T-cell (primary cell): ENCODE data around the gene GFER. TPM values are rescaled to one million over a fixed set of nuclear protein-coding genes. Genes with fewer than 3 reads are reported as not detected.
"Not testable (repeated sequence)": the region's sequence is repeated elsewhere in the genome, so short reads cannot be mapped to it uniquely, and the experiment has no call there.

Experiments
- ATAC-seq, 4 experiments: fragments of 200-7000 bp in 3 of 4; fragments of 150-1000 bp in 1 of 4; cut with Tn5 transposase; replicated peaks in 1 of 4; 1 replicate in 3 of 4; 2 replicates in 1 of 4; pipeline ENCODE4 v1.10.0; 2021; ENCODE audit warnings: moderate library complexity in 3 of 4, mild to moderate bottlenecking in 2 of 4, moderate number of reproducible peaks in 1 of 4
- CTCF ChIA-PET, 2 donors: fragments of 300-600 bp; sonication (Branson Sonifier 250); formaldehyde crosslinking; loops; one replicate each; lab custom pipeline; 2022; ENCODE audit warnings: antibody characterized with exemption in 2 of 2; lab: Charles Lee
- POLR2A ChIA-PET, 2 donors: fragments of 300-600 bp; sonication (Branson Sonifier 250); formaldehyde crosslinking; loops; one replicate each; lab custom pipeline; 2022; ENCODE audit warnings: antibody characterized with exemption in 2 of 2; lab: Charles Lee
- DNase-seq, 35 experiments: peaks; one replicate each; pipeline versions ENCODE4 v3.0.0 to v3.0.0-alpha.2; 2013 to 2023
- H3K27ac ChIP-seq: one replicate; pipeline ENCODE4 v1.5.1; 2013; ENCODE audit warnings: low read length
- H3K27me3 ChIP-seq, 2 experiments: replicated peaks in 1 of 2; 1 replicate in 1 of 2; 2 replicates in 1 of 2; pipeline versions ENCODE4 v1.6.1 to v1.7.0; 2013; ENCODE audit warnings: low read length in 1 of 2, mixed read lengths in 1 of 2; ENCODE audit not compliant: control insufficient read depth in 2 of 2, insufficient read depth in 2 of 2; ENCODE audit errors: extremely low read depth in 1 of 2
- H3K36me3 ChIP-seq, 2 donors: 1 replicate in 1 of 2; 2 replicates in 1 of 2; pipeline versions ENCODE4 v1.6.1 to v1.7.0; 2013; ENCODE audit warnings: low read length in 1 of 2; ENCODE audit not compliant: control insufficient read depth in 2 of 2, insufficient read depth in 1 of 2; ENCODE audit errors: extremely low read depth in 1 of 2
- H3K4me1 ChIP-seq, 2 experiments: 1 replicate in 1 of 2; 2 replicates in 1 of 2; pipeline versions ENCODE4 v1.6.1 to v1.7.0; 2013; ENCODE audit warnings: low read length in 2 of 2, mixed read lengths in 1 of 2; ENCODE audit not compliant: insufficient read depth in 2 of 2, control insufficient read depth in 1 of 2; ENCODE audit errors: extremely low read depth in 1 of 2
- H3K4me3 ChIP-seq, 2 donors: 1 replicate in 1 of 2; 2 replicates in 1 of 2; pipeline versions ENCODE4 v1.5.1 to v1.7.0; 2013; ENCODE audit warnings: mild to moderate bottlenecking in 2 of 2, low read length in 1 of 2, moderate library complexity in 1 of 2; ENCODE audit not compliant: control insufficient read depth in 1 of 2; ENCODE audit errors: extremely low read depth in 1 of 2
- H3K9me3 ChIP-seq: 2 replicates; pipeline ENCODE4 v1.7.0; 2013
- H3K27ac Mint-ChIP-seq, 2 donors: one replicate each; pipeline ENCODE4 v1.8.0; 2020 to 2021; ENCODE audit warnings: mild to moderate bottlenecking in 2 of 2, mixed read lengths in 2 of 2
- H3K27me3 Mint-ChIP-seq, 2 donors: one replicate each; pipeline ENCODE4 v1.8.0; 2021 to 2022; ENCODE audit warnings: mixed read lengths in 2 of 2
- H3K36me3 Mint-ChIP-seq: one replicate; pipeline ENCODE4 v1.8.0; 2021; ENCODE audit warnings: mixed read lengths
- H3K4me1 Mint-ChIP-seq, 3 donors: one replicate each; pipeline ENCODE4 v1.8.0; 2020 to 2022; ENCODE audit warnings: mixed read lengths in 3 of 3, mild to moderate bottlenecking in 1 of 3
- H3K4me3 Mint-ChIP-seq, 3 donors: one replicate each; pipeline ENCODE4 v1.8.0; 2020 to 2022; ENCODE audit warnings: mild to moderate bottlenecking in 3 of 3, mixed read lengths in 3 of 3, moderate library complexity in 3 of 3
- H3K9me3 Mint-ChIP-seq, 3 donors: one replicate each; pipeline ENCODE4 v1.8.0; 2020 to 2022; ENCODE audit warnings: mixed read lengths in 3 of 3
- WGBS: methylation state at CpG from one replicate; pipeline ENCODE4 v1.1.5; 2013; ENCODE audit warnings: missing lambda C conversion rate; ENCODE audit not compliant: insufficient coverage; 5-methylcytosine and 5-hydroxymethylcytosine counted together
- total RNA-seq, 35 experiments: library from RNA in 6 of 35; stranded (reverse) in 6 of 35; fragments of 120-200 nt in 1 of 35; gene quantifications; one replicate each; pipeline versions ENCODE4 v1.2.1 to v1.2.4 and lab custom pipeline; 2013 to 2026

Gene GFER
- total RNA-seq, 5 donors from 2014 or later (not counting 1 experiment from before 2014, with no cell fraction given), result 16.1 to 31.9 (median 22.0) TPM

DNA sequence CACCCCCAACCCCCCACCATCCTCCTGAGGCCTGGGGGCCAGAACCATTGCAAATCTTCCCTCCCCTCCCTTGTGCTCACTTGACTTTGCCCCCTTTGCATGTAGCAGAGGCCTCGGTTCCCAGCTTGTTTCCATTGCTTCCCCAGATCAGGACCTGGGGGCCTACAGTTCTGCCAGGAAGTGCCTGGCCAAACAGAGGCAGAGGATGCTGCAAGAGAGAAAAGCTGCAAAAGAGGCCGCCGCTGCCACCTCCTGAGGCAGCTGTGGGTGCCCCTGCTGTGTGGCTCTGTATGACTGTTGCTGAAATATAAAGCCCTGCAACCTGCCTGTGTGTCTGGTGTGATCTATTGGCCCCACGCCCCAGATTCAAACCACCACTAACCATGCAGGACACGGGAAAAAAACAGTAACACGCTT, 22.3 kb upstream of the GFER start:
- peaks cover 12 to 65% of the 10 kb centered on the region in 2 experiments for H3K4me1 ChIP-seq
- CTCF ChIA-PET, result no interaction called here
- no peaks in the 10 kb centered on the region for H3K9me3 ChIP-seq
- H3K27me3 ChIP-seq, result peaks cover 0 to 4% of the 10 kb centered on the region in 2 experiments
- peaks cover 21% of the 10 kb centered on the region for H3K36me3 Mint-ChIP-seq
- POLR2A ChIA-PET, result no interaction called here
- no peak for ATAC-seq
- DNase-seq, result peak in 1 of 35 experiments; percentile 33
- H3K36me3 ChIP-seq, result peaks cover 7 to 26% of the 10 kb centered on the region in 2 donors
- H3K27ac ChIP-seq, result peak overlapping the region; percentile 47
- peak overlapping the region; percentile 78 to 80 for H3K27ac Mint-ChIP-seq
- no peaks in the 10 kb centered on the region for H3K27me3 Mint-ChIP-seq
- no peak overlapping the region for H3K4me3 ChIP-seq
- H3K4me3 Mint-ChIP-seq, result peak overlapping the region; percentile 39 to 91 (median 58)
- no peaks in the 10 kb centered on the region for H3K9me3 Mint-ChIP-seq
- 29% methylated on average over 3 of the region's 6 CpGs for WGBS
- peaks cover 37 to 53% (median 49%) of the 10 kb centered on the region in 3 donors for H3K4me1 Mint-ChIP-seq

- H3K27me3 ChIP-seq, ATAC-seq, H3K27me3 Mint-ChIP-seq, POLR2A ChIA-PET, H3K9me3 ChIP-seq, H3K4me3 ChIP-seq, CTCF ChIA-PET, DNase-seq, H3K9me3 Mint-ChIP-seq: not testable (repeated sequence)
- peak overlapping the region; percentile 91 to 93 (median 91) for H3K4me3 Mint-ChIP-seq
- Histone ChIP-seq H3K4me1 (peaks cover 12 to 65% of the 10 kb centered on the region in 2 experiments), H3K27ac (peak overlapping the region; percentile 38), H3K36me3 (peaks cover 7 to 26% of the 10 kb centered on the region in 2 donors)
- H3K27ac Mint-ChIP-seq, result peak overlapping the region; percentile 88 to 91
- peaks cover 37 to 53% (median 49%) of the 10 kb centered on the region in 3 donors for H3K4me1 Mint-ChIP-seq
- peaks cover 21% of the 10 kb centered on the region for H3K36me3 Mint-ChIP-seq
- 55% methylated on average over 23 of the region's 37 CpGs for whole genome bisulfite sequencing
These were observed 21.5 kb upstream of the GFER start for GRCh38 chr16:1962161-1963153.

- ATAC-seq, result peak in 3 of 4 experiments; percentile 0 to 27 (median 24)
- ChIA-PET CTCF (interaction anchor here in 1 of 2 donors (0.7 to 1.0 kb wide), 2 partner anchors 28 to 176 kb away, joined by 3 to 6 read pairs; no protein-coding TSS in a partner anchor), POLR2A (interaction anchor here (0.7 to 1.4 kb wide), 10 partner anchors 21 to 550 kb away, joined by 3 to 12 read pairs (median 4); partner anchors contain the start of genes ATP6V0C (in 1 of the 2), MSRB1 (in 1 of the 2), NUBP2 (in 1 of the 2) and PKD1 (in 1 of the 2))
- peak in 13 of 35 experiments; percentile 24 to 58 (median 33) for DNase-seq
- H3K9me3 Mint-ChIP-seq, result no peaks in the 10 kb centered on the region
- H3K36me3 ChIP-seq, result peaks cover 7 to 26% of the 10 kb centered on the region in 2 donors
- H3K4me3 ChIP-seq, result peak overlapping the region; percentile 83 to 95
- H3K27me3 ChIP-seq, result no peaks in the 10 kb centered on the region
- no peaks in the 10 kb centered on the region for H3K9me3 ChIP-seq
- peaks cover 12 to 61% of the 10 kb centered on the region in 2 experiments for H3K4me1 ChIP-seq
- H3K36me3 Mint-ChIP-seq, result peaks cover 21% of the 10 kb centered on the region
- H3K4me3 Mint-ChIP-seq, result peak overlapping the region; percentile 91 to 93 (median 91)
- 10% methylated on average over 27 of the region's 44 CpGs for WGBS
- H3K4me1 Mint-ChIP-seq, result peaks cover 37 to 53% (median 49%) of the 10 kb centered on the region in 3 donors
- H3K27me3 Mint-ChIP-seq, result no peaks in the 10 kb centered on the region
- peak overlapping the region; percentile 97 for H3K27ac ChIP-seq
- peak overlapping the region; percentile 88 to 91 for H3K27ac Mint-ChIP-seq
These were observed 20.0 kb upstream of the GFER start for GRCh38 chr16:1963806-1964505.

DNA sequence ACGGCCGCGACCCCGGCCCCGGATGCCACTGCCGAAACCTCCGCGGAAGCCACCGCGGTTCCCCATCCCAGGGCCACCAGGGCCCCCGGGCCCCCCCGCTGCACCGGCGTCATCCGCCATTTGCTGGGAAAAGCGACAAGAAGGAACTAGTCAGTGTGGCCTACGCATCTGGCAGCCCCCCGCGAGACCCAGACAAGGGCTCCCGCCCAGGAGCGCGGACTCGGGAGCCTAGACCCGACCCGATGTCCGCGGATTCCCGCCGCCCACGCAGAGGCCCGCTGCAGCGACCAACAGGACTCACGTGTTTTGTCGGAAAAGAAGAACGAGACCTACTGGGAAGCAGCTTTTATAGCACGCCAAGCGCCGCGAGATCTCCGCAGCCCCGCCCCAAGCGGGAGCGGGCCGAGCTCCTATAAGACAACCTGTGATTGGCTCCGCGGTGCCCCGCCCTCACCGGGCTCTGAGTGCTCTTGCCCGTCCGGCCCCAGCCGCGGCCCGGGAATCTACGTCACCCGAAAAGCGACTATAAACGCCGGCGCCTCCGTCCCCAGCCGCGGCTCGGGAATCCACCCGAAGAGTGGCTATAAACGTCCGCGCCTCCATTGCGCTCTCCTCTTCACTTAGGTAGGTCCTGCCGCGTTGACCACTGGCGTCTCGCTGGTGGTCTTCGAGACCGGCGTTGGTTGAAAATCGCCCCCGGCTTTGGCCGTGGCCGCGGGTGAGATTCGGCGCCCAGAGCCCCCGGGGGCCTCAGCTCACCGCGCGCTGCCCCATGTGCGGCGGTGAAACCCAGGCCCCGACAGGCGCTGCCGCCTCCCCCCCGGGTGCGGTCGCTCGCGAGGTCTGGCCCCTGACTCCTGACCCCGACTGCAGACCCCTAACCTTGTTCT, 19.2 kb upstream of the GFER start, which contains the start of gene RPS2:
RPS2 (minus strand) TSS at position 321 of the 890 bp plus-strand sequence; CDS start at position 120, 201 bp downstream.
- DNase-seq (peak; percentile 93 to 100 (median 98)), ATAC-seq (peak; percentile 86 to 89 (median 88))
- peaks cover 37 to 49% (median 45%) of the 10 kb centered on the region in 3 donors for H3K4me1 Mint-ChIP-seq
- no peaks in the 10 kb centered on the region for H3K9me3 ChIP-seq
- ChIA-PET POLR2A (interaction anchor here (0.5 to 1.4 kb wide), 14 partner anchors 20 to 1319 kb away, joined by 3 to 12 read pairs (median 4); partner anchors contain the start of genes ATP6V0C (in 1 of the 2), MSRB1 (in 1 of the 2), NUBP2 (in 1 of the 2) and PKD1 (in 1 of the 2)), CTCF (interaction anchor here in 1 of 2 donors (0.7 to 1.0 kb wide), 2 partner anchors 27 to 176 kb away, joined by 3 to 6 read pairs; no protein-coding TSS in a partner anchor)
- H3K27me3 Mint-ChIP-seq, result no peaks in the 10 kb centered on the region
- H3K4me3 Mint-ChIP-seq, result peak within 1 kb of the TSS; percentile 91 to 93 (median 91)
- H3K36me3 Mint-ChIP-seq, result peaks cover 21% of the 10 kb centered on the region
- H3K9me3 Mint-ChIP-seq, result no peaks in the 10 kb centered on the region
- peaks cover 12 to 55% of the 10 kb centered on the region in 2 experiments for H3K4me1 ChIP-seq
- peak within 1 kb of the TSS; percentile 95 to 96 for H3K27ac Mint-ChIP-seq
- peak within 1 kb of the TSS; percentile 83 to 95 for H3K4me3 ChIP-seq
- H3K27me3 ChIP-seq, result no peaks in the 10 kb centered on the region
- peak within 1 kb of the TSS; percentile 97 for H3K27ac ChIP-seq
- under 1% methylated on average over 87 of the region's 97 CpGs for WGBS
- H3K36me3 ChIP-seq, result peaks cover 7 to 26% of the 10 kb centered on the region in 2 donors

DNA sequence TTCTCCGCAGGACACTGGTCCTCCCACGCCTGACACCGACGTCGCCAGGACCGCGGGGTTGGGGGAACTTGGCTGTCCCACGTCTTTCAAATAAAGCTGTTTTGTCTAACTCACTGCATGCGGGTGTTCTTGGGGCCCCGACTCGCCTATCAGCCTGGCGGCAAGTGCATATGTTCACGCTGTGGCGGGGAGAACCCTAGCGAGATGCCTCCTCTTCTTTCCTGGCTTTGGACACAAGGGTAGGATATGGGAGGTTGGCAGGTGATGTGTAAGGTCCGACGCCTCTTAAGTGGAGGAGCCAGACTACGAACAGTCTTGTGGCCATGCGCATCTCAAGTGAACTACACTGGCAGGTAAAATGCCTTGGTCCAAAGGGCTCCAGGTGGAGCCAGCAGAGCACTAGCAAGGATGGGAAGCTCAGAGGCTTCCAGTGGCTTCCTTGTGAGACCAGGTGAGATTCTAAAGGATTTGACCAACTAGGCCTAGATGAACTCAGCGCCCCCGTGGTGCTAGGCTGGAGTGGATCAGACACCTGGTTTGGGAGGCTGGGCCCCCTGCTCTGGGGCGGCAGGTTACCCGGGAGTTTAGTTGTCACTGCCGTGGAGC, 18.5 kb upstream of the GFER start:
- ChIA-PET CTCF (interaction anchor here in 1 of 2 donors (1.0 kb wide), 1 partner anchor 175 kb away, joined by 6 read pairs; no protein-coding TSS in a partner anchor), POLR2A (interaction anchor here (0.5 to 1.4 kb wide), 10 partner anchors 21 to 981 kb away, joined by 3 to 11 read pairs (median 4); partner anchors contain the start of genes ATP6V0C (in 1 of the 2), NUBP2 (in 1 of the 2), PKD1 (in 1 of the 2) and SPSB3 (in 1 of the 2))
- H3K36me3 Mint-ChIP-seq, result peaks cover 21% of the 10 kb centered on the region
- ATAC-seq, result peak in 3 of 4 experiments; percentile 2 to 10 (median 6)
- peak overlapping the region; percentile 95 to 96 for H3K27ac Mint-ChIP-seq
- no peaks in the 10 kb centered on the region for H3K9me3 Mint-ChIP-seq
- no peaks in the 10 kb centered on the region for H3K9me3 ChIP-seq
- no peaks in the 10 kb centered on the region for H3K27me3 ChIP-seq
- peak overlapping the region; percentile 83 to 95 for H3K4me3 ChIP-seq
- H3K27me3 Mint-ChIP-seq, result no peaks in the 10 kb centered on the region
- peak overlapping the region; percentile 91 to 93 (median 91) for H3K4me3 Mint-ChIP-seq
- peaks cover 12 to 50% of the 10 kb centered on the region in 2 experiments for H3K4me1 ChIP-seq
- H3K4me1 Mint-ChIP-seq, result peaks cover 31 to 43% (median 40%) of the 10 kb centered on the region in 3 donors
- H3K27ac ChIP-seq, result peak overlapping the region; percentile 97
- WGBS, result 19% methylated on average over 23 of the region's 24 CpGs
- peaks cover 7 to 26% of the 10 kb centered on the region in 2 donors for H3K36me3 ChIP-seq
- DNase-seq, result no peak
